Epithelial cell of esophagus (primary cell): Measurements from ENCODE around the gene RNPS1.

Source experiments
- DNase-seq: peaks from one replicate; pipeline ENCODE4 v3.0.0; 2010; ENCODE audit warnings: low read depth
- H3K4me3 ChIP-seq: 2 replicates; pipeline ENCODE4 v1.5.1; 2011; ENCODE audit warnings: mild to moderate bottlenecking, low read length, control low read depth
- CTCF ChIP-seq: IDR thresholded peaks from 2 replicates; pipeline ENCODE4 v1.5.1; 2011; ENCODE audit warnings: low read depth, mild to moderate bottlenecking, low read length, control low read depth, inconsistent platforms; ENCODE audit not compliant: insufficient read depth; ENCODE audit errors: missing control alignments

Gene RNPS1

GRCh38 chr16:2226918-2227317 lies 41.0 kb downstream of the RNPS1 start:
- no peak overlapping the region for H3K4me3 ChIP-seq
- no peak for TF ChIP-seq CTCF
- no peak for DNase-seq

DNA sequence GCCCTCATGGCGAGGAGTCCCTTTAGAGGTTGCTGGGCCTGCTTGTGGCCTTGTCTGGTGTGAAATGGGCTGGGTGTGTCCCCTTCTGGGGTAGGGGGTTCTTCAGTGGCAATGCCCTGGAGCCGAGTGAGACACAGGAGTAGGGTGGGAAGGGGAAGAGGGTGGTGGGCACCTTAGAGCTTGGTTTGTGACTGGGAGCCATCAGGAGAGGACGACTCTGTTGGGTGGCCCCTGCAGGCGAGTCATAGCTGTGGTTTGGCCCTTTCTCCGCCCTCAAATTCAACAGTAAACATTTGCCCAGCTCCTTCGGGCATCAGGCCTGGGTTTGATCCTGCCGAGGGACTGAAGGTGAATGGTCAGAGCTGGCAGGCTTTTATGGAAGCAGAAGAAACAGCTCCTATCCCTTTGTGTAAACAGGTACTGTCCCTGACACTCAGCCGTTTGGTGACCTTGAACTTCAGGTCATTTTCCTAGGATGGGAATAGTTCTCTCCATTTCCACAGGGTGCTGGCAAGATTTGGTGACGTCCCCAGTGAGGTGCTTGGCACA lies 41.6 kb downstream of the RNPS1 start:
- H3K4me3 ChIP-seq, result no peak overlapping the region
- DNase-seq, result no peak
- no peak for TF ChIP-seq CTCF

DNA sequence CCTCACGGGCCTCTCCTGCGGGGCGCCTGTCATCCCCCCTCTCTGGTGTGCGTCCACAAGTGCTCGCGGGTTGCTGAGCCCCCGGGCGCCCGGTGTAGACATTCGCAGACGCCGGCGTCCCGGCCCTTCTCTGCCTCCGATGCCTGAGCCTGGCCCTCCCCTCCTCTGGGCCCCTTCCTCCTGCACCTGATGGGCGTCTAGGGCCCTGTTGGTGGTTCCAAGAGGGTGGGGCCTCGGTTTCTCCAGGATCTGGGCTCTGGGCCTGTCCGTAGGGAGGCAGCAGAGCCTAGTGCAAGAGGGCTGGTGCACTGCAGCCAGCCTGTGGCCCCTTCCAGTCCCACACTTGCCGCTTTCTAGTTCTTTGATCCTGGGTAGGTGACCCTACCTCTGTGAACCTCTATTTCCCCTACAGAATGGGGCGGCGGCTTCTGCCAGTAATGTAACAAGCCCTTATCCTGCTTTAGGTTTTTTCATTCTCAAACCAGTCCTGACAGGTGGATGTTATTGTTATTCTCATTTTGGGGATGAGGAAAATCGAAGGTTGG lies 43.9 kb downstream of the RNPS1 start:
- peak; percentile 63 for DNase-seq
- H3K4me3 ChIP-seq, result peak overlapping the region; percentile 87
- TF ChIP-seq CTCF, result peak; percentile 15

DNA sequence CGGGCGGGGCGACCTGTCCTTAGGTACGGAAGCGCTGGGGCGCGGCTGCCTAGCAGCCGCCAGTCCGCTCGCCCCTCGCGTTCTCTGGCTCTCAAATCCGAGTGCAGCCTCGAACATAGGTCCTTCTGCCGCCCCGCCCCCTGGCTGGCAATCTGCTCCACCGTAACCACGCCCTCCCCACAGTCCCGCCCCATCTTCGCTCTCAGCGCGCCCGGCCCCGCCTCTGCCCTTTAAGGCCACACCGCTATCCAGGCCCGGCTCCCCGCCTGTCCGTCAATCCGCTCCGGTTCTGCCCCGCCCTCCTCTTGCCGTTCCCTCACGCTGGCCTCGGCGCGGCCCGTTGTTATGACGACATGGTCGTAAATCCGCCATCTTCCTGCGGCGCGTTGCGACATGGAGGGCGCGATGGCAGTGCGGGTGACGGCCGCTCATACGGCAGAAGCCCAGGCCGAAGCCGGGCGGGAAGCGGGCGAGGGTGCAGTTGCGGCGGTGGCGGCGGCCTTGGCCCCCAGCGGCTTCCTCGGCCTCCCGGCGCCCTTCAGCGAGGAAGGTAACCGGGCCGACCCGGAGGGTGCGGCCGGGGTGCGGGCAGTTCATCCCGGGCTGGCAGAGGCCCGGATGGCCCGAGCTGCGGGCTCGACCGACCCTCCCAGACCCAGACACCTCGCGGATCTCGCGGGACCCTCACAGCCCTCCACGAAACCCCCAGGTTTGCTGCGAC lies 44.5 kb downstream of the RNPS1 start, which contains the start of gene E4F1:
Gene E4F1, plus strand, starts transcription at position 371 of the 721 bp plus-strand sequence. Its CDS starts 23 bp downstream, at position 394.
- peak; percentile 1 for TF ChIP-seq CTCF
- peak within 1 kb of the TSS; percentile 87 for H3K4me3 ChIP-seq
- DNase-seq, result peak; percentile 100

GRCh38 chr16:2216330-2216729 lies 51.6 kb downstream of the RNPS1 start:
- no peak overlapping the region for H3K4me3 ChIP-seq
- no peak for DNase-seq
- no peak for TF ChIP-seq CTCF

- H3K4me3 ChIP-seq, result peak within 1 kb of the TSS; percentile 68
- no peak for TF ChIP-seq CTCF
- no peak for DNase-seq
Observed at GRCh38 chr16:2214719-2214968, 53.3 kb downstream of the RNPS1 start, which contains the start of gene PGP. PGP (minus strand) TSS chr16:2214840; CDS start chr16:2214777, 63 bp downstream.
